ENCODE results near the gene HOXD8. TPM values are rescaled to one million over a fixed set of nuclear protein-coding genes. Genes with fewer than 3 reads are reported as not detected.

HOXD8 gene
- total RNA-seq, 1 experiment from 2014 or later = not detected

- CTCF ChIA-PET = no interaction called here
- Histone ChIP-seq H3K9me3 (ENCODE audit: control insufficient read depth, insufficient read depth, low read depth, low read length) (no peaks in the 10 kb centered on the region), H3K27me3 (ENCODE audit: control insufficient read depth, insufficient read depth, low read length) (peaks cover 5% of the 10 kb centered on the region; the same call in 1 of the 2 replicates), H3K27ac (ENCODE audit: low read length) (no peak overlapping the region), H3K36me3 (ENCODE audit: control insufficient read depth, insufficient read depth, low read length) (no peaks in the 10 kb centered on the region), H3K4me1 (ENCODE audit: control insufficient read depth, insufficient read depth, low read length) (0 out of 2 replicates have a peak, but pooled peaks cover 3% of the 10 kb centered on the region), H3K4me3 (ENCODE audit: low read depth in 2 of 2, low read length in 2 of 2) (no peak overlapping the region)
- in situ Hi-C loops (cut with HindIII; ENCODE audit: low pct_unique_long_range_greater_than_20kb, low sequenced_read_pairs) (no loop called here), intact Hi-C loops (cut with micrococcal nuclease; ENCODE audit: unreplicated experiment) (no loop called here)
- no TSS peak for BruUV-seq (replicated peaks)
- DNase-seq (ENCODE audit: low read depth, low spot score) = no peak
- POLR2A ChIA-PET = no interaction called here
- TF ChIP-seq CTCF (IDR thresholded peaks at IDR 0.05) = no peak
- no peak for TF ChIP-seq POLR2AphosphoS5 (IDR thresholded peaks at IDR 0.05; ENCODE audit: low read depth, low read length)
- no peak for TF ChIP-seq REST (IDR thresholded peaks at IDR 0.05; ENCODE audit: insufficient read depth in 1 of 2, low read depth in 2 of 2, low read length in 1 of 2)
- no peak for TF ChIP-seq SIN3A (IDR thresholded peaks at IDR 0.05; ENCODE audit: borderline replicate concordance, insufficient read depth, low read depth, low read length)
- TF ChIP-seq TCF7L2 (IDR thresholded peaks at IDR 0.05; ENCODE audit: low read depth, low read length) = no peak
- ATAC-seq = no peak
Measured at GRCh38 chr2:176114120-176114929, 15.2 kb upstream of the HOXD8 start.

GRCh38 chr2:176114930-176115625 is 14.4 kb upstream of the HOXD8 start:
- Histone ChIP-seq H3K27me3 (ENCODE audit: control insufficient read depth, insufficient read depth, low read length) (peaks cover 5% of the 10 kb centered on the region; the same call in 1 of the 2 replicates), H3K4me3 (ENCODE audit: low read depth in 2 of 2, low read length in 2 of 2) (no peak overlapping the region), H3K27ac (ENCODE audit: low read length) (no peak overlapping the region), H3K9me3 (ENCODE audit: control insufficient read depth, insufficient read depth, low read depth, low read length) (no peaks in the 10 kb centered on the region), H3K36me3 (ENCODE audit: control insufficient read depth, insufficient read depth, low read length) (no peaks in the 10 kb centered on the region), H3K4me1 (ENCODE audit: control insufficient read depth, insufficient read depth, low read length) (0 out of 2 replicates have a peak, but pooled peaks cover 3% of the 10 kb centered on the region)
- intact Hi-C loops (cut with micrococcal nuclease; ENCODE audit: unreplicated experiment) (no loop called here), in situ Hi-C loops (cut with HindIII; ENCODE audit: low pct_unique_long_range_greater_than_20kb, low sequenced_read_pairs) (no loop called here)
- POLR2A ChIA-PET = no interaction called here
- DNase-seq (ENCODE audit: low read depth, low spot score) (no peak), ATAC-seq (no peak)
- CTCF ChIA-PET = no interaction called here
- TF ChIP-seq SIN3A (IDR thresholded peaks at IDR 0.05; ENCODE audit: borderline replicate concordance, insufficient read depth, low read depth, low read length) (no peak), CTCF (IDR thresholded peaks at IDR 0.05) (no peak), TCF7L2 (IDR thresholded peaks at IDR 0.05; ENCODE audit: low read depth, low read length) (no peak), POLR2AphosphoS5 (IDR thresholded peaks at IDR 0.05; ENCODE audit: low read depth, low read length) (no peak), REST (IDR thresholded peaks at IDR 0.05; ENCODE audit: insufficient read depth in 1 of 2, low read depth in 2 of 2, low read length in 1 of 2) (no peak)
- no TSS peak for BruUV-seq (replicated peaks)
